Measurements from ENCODE around the gene VN1R2. TPM values are rescaled to one million over a fixed set of nuclear protein-coding genes. Genes with fewer than 3 reads are reported as not detected.
"Not testable (repeated sequence)": the region's sequence is repeated elsewhere in the genome, so short reads cannot be mapped to it uniquely, and the experiment has no call there.

VN1R2 gene
- total RNA-seq, 1 experiment from 2014 or later: not detected

DNA sequence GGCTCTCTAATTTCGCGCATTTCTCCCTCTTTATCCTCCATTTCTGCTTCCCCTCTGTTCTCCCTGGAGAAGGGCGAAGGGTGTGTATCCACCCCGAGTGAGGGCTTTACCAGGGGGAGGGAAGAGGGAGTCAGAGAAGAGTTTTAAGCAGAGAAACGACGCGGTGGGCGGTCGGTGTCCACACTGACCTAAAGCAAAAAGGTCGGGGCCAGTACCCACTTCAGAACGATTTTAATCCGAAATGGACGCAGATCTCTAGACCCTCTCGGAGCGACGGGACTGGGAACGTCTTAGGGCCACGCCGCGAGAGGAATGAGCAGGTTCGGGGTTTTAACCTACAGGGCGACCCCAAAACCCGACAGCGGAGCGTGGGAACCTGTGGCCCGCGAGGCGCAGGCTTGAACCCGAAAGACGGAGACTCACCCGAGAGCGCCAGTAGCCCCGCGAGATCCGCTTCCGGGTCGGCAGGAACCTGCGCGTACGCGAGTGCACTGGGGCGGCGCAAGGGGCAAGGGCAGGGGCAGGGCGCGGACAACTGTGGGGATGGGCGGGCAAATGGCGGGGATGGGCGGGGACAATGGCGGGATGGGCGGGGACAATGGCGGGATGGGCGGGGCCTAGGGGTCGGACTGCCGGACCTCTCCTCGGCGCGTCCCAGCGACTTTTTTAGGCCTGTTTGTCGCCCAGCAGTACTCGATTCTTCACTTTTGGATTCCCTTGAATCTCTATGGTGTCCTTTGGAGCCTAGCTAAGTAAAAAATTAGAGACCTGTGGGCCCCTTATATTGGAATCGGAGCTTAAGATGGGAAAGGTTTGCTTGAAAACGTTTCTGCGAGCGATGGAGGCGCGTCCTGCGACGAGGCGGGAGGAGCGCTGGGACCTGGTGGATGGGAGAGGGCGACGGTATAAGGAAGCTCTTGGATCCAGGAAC lies 3.4 kb upstream of the VN1R2 start, which contains the start of gene ZNF677:
Gene ZNF677 (minus strand): TSS at position 463 of the 931 bp plus-strand sequence. CDS start 3,323 bp downstream, outside the sequence.
- POLR2A ChIA-PET (ENCODE audit: unreplicated experiment): no interaction called here
- H3K4me1 ChIP-seq (replicated peaks; ENCODE audit: insufficient read depth): 0 out of 2 replicates have a peak, but pooled peaks cover 6% of the 10 kb centered on the region
- no peaks in the 10 kb centered on the region for H4K20me1 ChIP-seq (ENCODE audit: insufficient read depth)
- H3K27ac ChIP-seq: 0 out of 2 replicates have a peak within 1 kb of the TSS, but pooled peaks have one; percentile 38
- peak within 1 kb of the TSS; percentile 82 for H3K4me2 ChIP-seq
- H3K36me3 ChIP-seq (ENCODE audit: low read depth): no peaks in the 10 kb centered on the region
- H3K79me2 ChIP-seq (ENCODE audit: low read depth): no peaks in the 10 kb centered on the region
- peak; percentile 54 to 74 for DNase-seq
- no peaks in the 10 kb centered on the region; the same call in 1 of the 2 replicates for H3F3A ChIP-seq (ENCODE audit: insufficient read depth, low read depth)
- H2AFZ ChIP-seq: peak within 1 kb of the TSS; percentile 90
- H3K4me3 ChIP-seq: peak within 1 kb of the TSS; percentile 62
- TSS peak; percentile 86 for BruUV-seq (replicated peaks)
- H3K27me3 ChIP-seq (ENCODE audit: insufficient read depth, low read depth): no peaks in the 10 kb centered on the region; the same call in 1 of the 2 replicates
- intact Hi-C loops (cut with micrococcal nuclease; ENCODE audit: unreplicated experiment): no loop called here
- no peaks in the 10 kb centered on the region for H3K9me2 ChIP-seq (ENCODE audit: insufficient read depth)
- TF ChIP-seq EZH2 (IDR thresholded peaks at IDR 0.05; ENCODE audit: low read depth): no peak
- TF ChIP-seq, protein P1, sequence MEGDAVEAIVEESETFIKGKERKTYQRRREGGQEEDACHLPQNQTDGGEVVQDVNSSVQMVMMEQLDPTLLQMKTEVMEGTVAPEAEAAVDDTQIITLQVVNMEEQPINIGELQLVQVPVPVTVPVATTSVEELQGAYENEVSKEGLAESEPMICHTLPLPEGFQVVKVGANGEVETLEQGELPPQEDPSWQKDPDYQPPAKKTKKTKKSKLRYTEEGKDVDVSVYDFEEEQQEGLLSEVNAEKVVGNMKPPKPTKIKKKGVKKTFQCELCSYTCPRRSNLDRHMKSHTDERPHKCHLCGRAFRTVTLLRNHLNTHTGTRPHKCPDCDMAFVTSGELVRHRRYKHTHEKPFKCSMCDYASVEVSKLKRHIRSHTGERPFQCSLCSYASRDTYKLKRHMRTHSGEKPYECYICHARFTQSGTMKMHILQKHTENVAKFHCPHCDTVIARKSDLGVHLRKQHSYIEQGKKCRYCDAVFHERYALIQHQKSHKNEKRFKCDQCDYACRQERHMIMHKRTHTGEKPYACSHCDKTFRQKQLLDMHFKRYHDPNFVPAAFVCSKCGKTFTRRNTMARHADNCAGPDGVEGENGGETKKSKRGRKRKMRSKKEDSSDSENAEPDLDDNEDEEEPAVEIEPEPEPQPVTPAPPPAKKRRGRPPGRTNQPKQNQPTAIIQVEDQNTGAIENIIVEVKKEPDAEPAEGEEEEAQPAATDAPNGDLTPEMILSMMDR (conservative IDR thresholded peaks at IDR 0.05): no peak
- H3K9me3 ChIP-seq (ENCODE audit: insufficient read depth, low read depth): peaks cover 22% of the 10 kb centered on the region
- CTCF ChIA-PET: no interaction called here

DNA sequence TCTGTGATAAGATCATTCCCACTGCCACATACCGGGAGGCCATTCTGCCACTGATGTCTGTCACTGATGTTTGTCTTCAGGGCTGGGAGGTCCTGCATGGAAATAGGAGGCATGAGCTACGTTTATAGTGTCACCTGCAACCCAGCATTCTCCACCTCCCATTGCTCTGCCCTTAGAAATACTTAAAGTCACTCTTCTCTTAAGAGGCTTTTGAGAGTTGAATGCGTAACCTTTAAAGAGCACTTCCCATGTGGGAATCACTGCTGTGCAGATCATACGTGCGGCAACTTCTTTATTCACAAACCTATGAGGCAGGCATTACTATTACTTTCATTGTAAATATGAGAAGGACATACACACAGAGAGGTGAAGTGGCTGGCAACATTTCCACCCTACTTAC lies 9.5 kb downstream of the VN1R2 start, which contains the start of gene VN1R4:
Gene VN1R4 (minus strand): TSS at position 101 of the 400 bp plus-strand sequence. CDS start 58 bp downstream, at position 43.
- H2AFZ ChIP-seq; H3F3A ChIP-seq (ENCODE audit: insufficient read depth, low read depth); H3K36me3 ChIP-seq (ENCODE audit: low read depth); DNase-seq; CTCF ChIA-PET; H4K20me1 ChIP-seq (ENCODE audit: insufficient read depth); H3K4me1 ChIP-seq (replicated peaks; ENCODE audit: insufficient read depth); BruUV-seq (replicated peaks); H3K4me2 ChIP-seq; H3K9me2 ChIP-seq (ENCODE audit: insufficient read depth); H3K27ac ChIP-seq; H3K79me2 ChIP-seq (ENCODE audit: low read depth); H3K4me3 ChIP-seq; intact Hi-C loops (cut with micrococcal nuclease; ENCODE audit: unreplicated experiment): not testable (repeated sequence)
- peaks cover 15% of the 10 kb centered on the region for H3K27me3 ChIP-seq (ENCODE audit: insufficient read depth, low read depth)
- POLR2A ChIA-PET (ENCODE audit: unreplicated experiment): interaction anchor here (0.5 to 0.6 kb wide), 2 partner anchors 451 to 818 kb away, joined by 4 read pairs; no protein-coding TSS in a partner anchor
- H3K9me3 ChIP-seq (ENCODE audit: insufficient read depth, low read depth): peaks cover 14% of the 10 kb centered on the region; the same call in 1 of the 2 replicates

DNA sequence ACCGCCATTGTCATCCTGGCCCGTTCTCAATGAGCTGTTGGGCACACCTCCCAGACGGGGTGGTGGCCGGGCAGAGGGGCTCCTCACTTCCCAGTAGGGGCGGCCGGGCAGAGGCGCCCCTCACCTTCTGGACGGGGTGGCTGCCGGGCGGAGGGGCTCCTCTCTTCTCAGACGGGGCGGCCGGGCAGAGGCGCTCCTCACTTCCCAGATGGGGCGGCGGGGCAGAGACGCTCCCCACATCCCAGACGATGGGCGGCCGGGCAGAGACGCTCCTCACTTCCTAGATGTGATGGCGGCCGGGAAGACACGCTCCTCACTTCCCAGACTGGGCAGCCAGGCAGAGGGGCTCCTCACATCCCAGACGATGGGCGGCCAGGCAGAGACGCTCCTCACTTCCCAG lies 11.8 kb downstream of the VN1R2 start:
- H3F3A ChIP-seq (ENCODE audit: insufficient read depth, low read depth); H2AFZ ChIP-seq; H3K9me3 ChIP-seq (ENCODE audit: insufficient read depth, low read depth); H3K79me2 ChIP-seq (ENCODE audit: low read depth); BruUV-seq (replicated peaks); POLR2A ChIA-PET (ENCODE audit: unreplicated experiment); H3K4me2 ChIP-seq; CTCF ChIA-PET; H4K20me1 ChIP-seq (ENCODE audit: insufficient read depth); H3K9me2 ChIP-seq (ENCODE audit: insufficient read depth); DNase-seq; H3K27ac ChIP-seq; H3K4me1 ChIP-seq (replicated peaks; ENCODE audit: insufficient read depth); H3K4me3 ChIP-seq; intact Hi-C loops (cut with micrococcal nuclease; ENCODE audit: unreplicated experiment); H3K36me3 ChIP-seq (ENCODE audit: low read depth): not testable (repeated sequence)
- peaks cover 38% of the 10 kb centered on the region for H3K27me3 ChIP-seq (ENCODE audit: insufficient read depth, low read depth)

DNA sequence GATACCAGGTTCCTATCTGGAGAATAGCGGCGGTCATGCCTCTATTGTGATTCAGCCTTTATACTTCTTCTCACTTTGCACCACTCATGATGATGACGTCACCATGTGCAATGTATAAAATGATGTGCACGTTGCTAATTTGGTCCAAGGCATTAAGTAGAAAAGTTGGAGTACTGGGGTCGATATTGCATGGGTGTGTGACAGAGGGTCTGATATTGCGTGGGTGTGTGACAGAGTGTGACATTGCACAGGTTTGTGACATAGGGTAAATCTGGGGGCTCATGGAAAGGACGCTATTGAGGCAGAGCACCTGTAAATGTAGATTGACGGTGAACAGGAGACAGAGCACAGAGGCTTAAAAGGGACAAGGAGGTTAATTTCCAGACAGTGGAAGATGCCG lies 14.0 kb downstream of the VN1R2 start:
- Histone ChIP-seq H3K4me1 (replicated peaks; ENCODE audit: insufficient read depth) (no peaks in the 10 kb centered on the region), H3F3A (ENCODE audit: insufficient read depth, low read depth) (no peaks in the 10 kb centered on the region), H4K20me1 (ENCODE audit: insufficient read depth) (no peaks in the 10 kb centered on the region), H3K79me2 (ENCODE audit: low read depth) (no peaks in the 10 kb centered on the region), H3K27ac (no peak overlapping the region), H3K9me3 (ENCODE audit: insufficient read depth, low read depth) (no peaks in the 10 kb centered on the region; the same call in 1 of the 2 replicates), H2AFZ (no peak overlapping the region), H3K4me3 (no peak overlapping the region), H3K9me2 (ENCODE audit: insufficient read depth) (no peaks in the 10 kb centered on the region), H3K36me3 (ENCODE audit: low read depth) (no peaks in the 10 kb centered on the region), H3K4me2 (no peak overlapping the region), H3K27me3 (ENCODE audit: insufficient read depth, low read depth) (peaks cover 57% of the 10 kb centered on the region)
- POLR2A ChIA-PET (ENCODE audit: unreplicated experiment): no interaction called here
- DNase-seq: no peak
- CTCF ChIA-PET: no interaction called here
- TF ChIP-seq EZH2 (IDR thresholded peaks at IDR 0.05; ENCODE audit: low read depth): no peak
- TF ChIP-seq, protein P1 (conservative IDR thresholded peaks at IDR 0.05): no peak
- intact Hi-C loops (cut with micrococcal nuclease; ENCODE audit: unreplicated experiment): no loop called here
- no TSS peak for BruUV-seq (replicated peaks)
